ENCODE measurements around the gene GADD45GIP1.

Gene GADD45GIP1

DNA sequence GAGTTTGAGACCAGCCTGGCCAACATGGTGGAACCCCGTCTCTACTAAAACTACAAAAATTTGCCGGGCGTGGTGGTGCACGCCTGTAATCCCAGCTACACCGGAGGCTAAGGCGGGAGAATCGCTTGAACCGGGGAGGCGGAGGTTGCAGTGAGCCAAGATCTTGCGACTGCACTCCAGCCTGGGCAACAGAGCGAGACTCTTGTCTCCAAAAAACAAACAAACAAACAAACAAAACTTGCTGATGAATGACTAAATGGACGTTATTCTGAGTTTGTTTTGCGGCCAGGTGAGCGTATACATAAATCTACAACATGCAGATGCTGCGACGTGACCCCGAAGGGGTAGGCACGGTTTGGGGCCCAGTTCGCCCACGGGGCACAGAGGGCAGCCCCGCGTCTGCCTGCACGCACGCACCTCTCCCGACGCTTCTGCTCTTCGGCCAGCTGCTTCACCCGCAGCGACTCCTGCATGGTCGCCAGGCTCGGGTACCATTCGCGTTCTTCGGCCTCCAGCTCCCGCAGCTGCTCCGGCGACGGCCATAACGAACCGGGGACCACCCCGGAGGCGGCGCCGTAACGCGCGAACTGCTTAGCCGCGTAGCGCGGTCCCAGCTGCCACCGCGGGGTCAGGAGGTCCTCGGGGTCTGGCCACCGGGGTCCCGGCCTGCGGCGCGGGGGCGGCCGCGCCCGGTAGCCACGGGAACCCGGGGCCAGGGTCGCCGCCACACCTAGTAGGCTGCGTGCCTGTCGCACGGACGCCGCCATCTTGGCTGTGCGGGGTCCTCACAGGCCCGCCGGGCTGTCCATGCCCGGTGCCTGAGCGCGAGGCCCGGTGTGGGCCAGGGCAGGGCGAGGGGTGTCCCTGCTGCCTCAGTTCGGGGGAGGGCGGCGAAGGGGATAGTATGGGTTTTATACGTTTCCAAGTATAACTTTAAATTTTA lies at the start of gene GADD45GIP1:
TSS of gene GADD45GIP1 (minus strand) at position 778 of the 943 bp plus-strand sequence. CDS start at position 767, 11 bp downstream.
- peak; percentile 40 to 45 for DNase-seq

GRCh38 chr19:13005861-13006370 lies 48.9 kb upstream of the GADD45GIP1 start:
- DNase-seq: no peak

- DNase-seq: no peak
Measured at GRCh38 chr19:13005253-13005652, 48.2 kb upstream of the GADD45GIP1 start.

DNA sequence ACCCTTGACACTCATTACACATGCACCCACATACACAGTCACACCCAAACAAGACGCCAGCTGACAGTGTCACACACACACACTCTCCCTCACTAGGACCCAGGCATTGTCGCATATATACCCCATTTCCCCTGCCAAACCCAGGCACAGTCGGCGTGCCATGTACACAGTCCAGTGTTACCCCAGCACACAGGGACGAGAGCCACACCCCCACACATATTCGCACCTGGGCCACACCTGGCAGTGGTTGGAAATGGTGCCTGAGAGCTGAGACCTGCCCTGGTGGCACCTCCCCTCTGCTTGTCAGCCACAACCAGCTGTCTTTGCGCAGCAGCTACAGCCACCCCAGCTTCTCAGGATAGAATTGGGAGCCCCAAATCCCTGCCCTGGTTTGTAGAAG lies 47.2 kb upstream of the GADD45GIP1 start:
- no peak for DNase-seq

DNA sequence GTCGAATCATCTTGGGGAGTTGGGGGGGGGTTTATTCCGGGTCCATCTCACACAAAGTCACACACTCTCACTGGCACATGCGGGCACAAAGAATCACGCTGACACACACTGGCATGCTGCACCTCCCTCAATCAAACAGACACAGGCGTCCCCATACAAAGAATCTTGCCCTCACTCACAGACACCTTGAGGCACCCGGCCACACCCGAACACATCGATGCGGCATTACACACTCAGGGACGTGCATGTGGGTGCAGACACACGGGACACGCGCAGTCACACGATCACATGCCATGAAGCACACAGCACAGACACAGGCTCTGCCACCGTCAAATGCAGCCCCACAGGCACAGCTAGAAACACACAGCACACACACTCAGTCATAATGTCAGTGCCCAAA lies 46.1 kb upstream of the GADD45GIP1 start:
- DNase-seq: no peak

GRCh38 chr19:13002166-13002898 lies 45.3 kb upstream of the GADD45GIP1 start:
- DNase-seq: no peak

- no peak for DNase-seq
Measured at GRCh38 chr19:13001502-13002165, 44.6 kb upstream of the GADD45GIP1 start.

DNA sequence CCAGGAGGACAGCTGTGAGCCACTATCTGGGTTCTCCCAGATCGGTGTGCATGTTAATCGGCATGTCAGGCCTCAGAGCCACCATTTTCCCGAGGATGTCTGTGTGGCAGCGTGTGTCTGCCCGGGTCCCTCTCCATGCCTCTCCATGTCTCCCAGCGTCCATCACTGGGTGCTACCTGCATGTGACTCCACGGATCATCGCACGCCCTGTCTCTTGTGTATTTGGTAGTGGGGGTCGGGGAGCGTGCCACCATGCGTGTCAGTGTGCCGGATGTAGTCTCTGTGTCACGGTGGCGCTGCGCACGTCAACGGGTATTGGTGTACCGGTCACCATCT lies 44.1 kb upstream of the GADD45GIP1 start:
- no peak for DNase-seq

- DNase-seq: no peak
Measured at GRCh38 chr19:12997967-12998940, 41.2 kb upstream of the GADD45GIP1 start.

DNA sequence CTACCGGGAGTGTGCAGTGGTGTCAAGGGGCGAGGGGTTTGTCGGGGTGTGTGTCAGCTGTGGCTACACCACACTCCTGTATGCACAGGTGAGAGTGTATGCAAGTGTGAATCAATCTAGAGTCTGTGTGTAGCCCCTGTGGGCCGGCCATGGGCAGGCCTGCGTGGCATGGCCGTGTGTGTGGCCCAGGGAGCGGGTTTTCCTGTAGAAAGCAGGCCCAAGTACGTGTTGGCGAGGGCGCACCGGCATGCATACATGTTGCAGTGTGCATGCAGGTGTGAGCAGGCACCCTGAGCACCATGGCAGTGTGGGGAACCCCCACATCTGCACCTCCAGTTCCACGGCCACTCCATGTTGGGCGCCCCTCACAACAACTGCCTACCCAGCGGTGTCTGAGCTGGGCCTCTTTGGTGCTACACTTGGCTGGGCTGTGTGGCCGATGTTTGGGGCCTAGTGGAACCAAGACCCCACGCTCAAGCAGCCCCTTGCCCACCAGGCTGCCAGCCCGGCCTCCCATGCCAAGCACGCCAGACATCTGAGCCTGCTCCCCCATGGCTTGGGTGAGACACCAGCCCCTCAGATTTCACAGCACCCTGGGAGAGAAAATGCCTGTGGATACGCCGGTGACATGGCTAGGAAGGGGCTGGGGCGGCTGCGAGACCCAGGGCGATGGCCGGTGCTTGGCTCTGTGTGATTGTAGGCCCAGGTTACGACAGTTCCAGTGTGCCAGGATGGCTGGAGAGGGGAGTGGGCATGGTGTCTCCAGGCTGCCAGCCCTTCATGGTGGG lies 40.4 kb upstream of the GADD45GIP1 start:
- DNase-seq: no peak

GRCh38 chr19:12996406-12997094 lies 39.5 kb upstream of the GADD45GIP1 start:
- DNase-seq: peak; percentile 5 to 11

DNA sequence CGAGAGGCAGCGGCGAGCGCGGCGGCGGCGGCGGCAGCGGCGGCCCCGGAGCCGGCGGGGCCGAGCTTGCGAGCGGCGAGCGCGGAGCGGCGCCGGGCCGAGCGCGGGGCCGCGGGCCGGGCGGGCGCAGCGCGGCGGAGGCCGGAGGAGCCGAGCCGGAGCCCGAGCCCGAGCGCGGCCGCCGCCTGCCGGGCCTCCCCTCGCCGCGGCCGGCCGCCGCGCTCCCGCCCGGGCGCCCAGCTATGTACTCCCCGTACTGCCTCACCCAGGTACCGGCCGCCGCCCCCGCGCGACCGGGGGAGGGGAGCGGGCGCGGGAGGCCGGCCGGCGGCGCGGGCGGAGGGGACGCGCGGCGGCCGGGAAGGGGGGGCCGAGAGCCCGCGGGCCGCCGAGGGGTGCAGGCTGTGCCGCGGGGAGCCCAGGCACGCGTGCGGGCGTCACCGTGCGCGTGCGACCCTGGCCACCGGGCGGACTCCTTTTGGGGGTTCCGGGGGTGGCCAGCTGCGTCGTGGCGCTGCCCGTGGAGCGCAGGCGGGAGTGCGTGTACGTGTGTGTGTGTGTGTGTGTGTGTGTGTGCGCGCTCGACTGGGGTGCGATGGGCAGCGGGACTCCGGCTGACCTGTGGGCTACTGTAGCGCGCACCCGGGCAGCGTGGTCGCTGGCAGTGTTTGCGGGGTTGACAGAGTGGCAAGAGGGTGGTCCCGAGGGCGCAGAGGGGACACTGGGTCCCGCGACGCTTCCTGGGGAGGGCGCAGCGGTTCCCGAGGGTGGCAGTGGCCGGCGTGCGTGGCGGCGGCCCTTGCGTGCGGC lies 38.8 kb upstream of the GADD45GIP1 start:
- no peak for DNase-seq

GRCh38 chr19:12994701-12995595 lies 37.9 kb upstream of the GADD45GIP1 start, which contains the start of gene NFIX:
Gene NFIX (plus strand): TSS chr19:12995475. CDS start chr19:12995838, 363 bp downstream.
- DNase-seq: peak; percentile 23 to 35

DNA sequence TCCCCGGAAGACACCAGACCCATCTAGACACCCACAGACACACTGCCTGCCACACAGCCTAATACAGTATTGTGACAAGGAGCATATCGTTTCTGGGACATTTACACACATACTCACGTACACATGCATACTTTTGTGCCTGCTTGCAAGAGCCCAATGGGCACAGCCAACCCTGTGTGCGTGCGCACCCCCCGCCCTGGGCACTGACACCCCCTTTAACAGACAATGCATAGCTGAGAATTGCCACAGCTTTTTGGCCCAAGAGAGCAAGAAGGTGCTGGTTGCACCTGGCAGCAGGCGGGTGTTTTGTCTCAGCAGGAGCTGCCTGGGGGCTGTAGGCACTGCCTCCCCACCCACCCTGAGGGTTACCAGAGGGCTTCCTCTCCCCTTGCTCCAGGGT lies 36.5 kb upstream of the GADD45GIP1 start:
- DNase-seq: no peak

GRCh38 chr19:12992729-12993128 lies 35.7 kb upstream of the GADD45GIP1 start:
- no peak for DNase-seq

DNA sequence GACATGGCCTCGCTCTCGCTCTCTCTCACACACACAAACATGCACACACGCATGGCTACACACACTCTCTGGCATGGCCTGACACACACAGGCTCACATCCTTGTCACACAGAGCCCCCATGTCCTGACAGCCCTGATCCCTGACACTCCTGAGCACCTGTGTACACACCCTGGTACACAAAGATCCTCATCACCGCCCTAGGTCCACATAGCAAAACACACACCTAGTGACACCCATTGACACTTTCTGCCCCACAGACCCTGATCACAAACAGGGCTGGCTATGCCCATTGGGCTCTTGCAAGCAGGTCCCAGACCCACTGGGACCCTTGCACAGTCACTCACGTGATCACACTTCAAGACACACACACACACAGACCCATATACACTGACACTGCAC lies 34.3 kb upstream of the GADD45GIP1 start:
- DNase-seq: no peak

GRCh38 chr19:12990853-12991252 lies 33.8 kb upstream of the GADD45GIP1 start:
- DNase-seq: no peak

DNA sequence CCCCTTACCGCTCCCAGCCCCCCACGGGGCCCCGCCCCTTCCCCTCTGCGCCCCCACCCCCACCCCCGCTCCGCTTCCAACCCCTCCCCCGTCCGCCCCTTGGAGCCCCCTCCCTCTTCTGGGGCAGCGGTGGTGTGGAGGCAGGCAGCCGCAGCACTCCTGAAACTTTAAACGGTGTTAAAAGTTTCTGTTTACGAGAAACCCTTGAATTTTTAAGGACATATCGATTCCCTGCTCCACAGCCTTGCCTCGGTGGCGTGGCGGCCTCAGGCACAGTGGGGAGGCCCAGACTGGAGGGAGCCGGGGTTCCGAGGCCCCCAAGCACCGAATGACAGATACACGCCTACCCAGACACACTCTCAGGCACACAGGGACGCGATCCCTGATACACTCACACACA lies 33.4 kb upstream of the GADD45GIP1 start:
- DNase-seq: no peak

Data from AML-193 (cell line).